HG02798 (cell line): ENCODE data around the gene ADPRHL1.

Source experiments
- ATAC-seq: cut with Tn5 transposase; IDR thresholded peaks from one replicate; pipeline ENCODE4 v1.9.1; 2021; ENCODE audit warnings: mild to moderate bottlenecking; ENCODE audit not compliant: unreplicated experiment, poor library complexity

The ADPRHL1 gene

GRCh38 chr13:113420232-113420631, 33.1 kb downstream of the ADPRHL1 start:
- no peak for ATAC-seq

GRCh38 chr13:113419531-113420193, 33.6 kb downstream of the ADPRHL1 start:
- ATAC-seq: no peak

- no peak for ATAC-seq
Observed at GRCh38 chr13:113418722-113419049, 34.6 kb downstream of the ADPRHL1 start.

GRCh38 chr13:113417836-113418721, 35.2 kb downstream of the ADPRHL1 start:
- ATAC-seq: no peak

- no peak for ATAC-seq
Observed at GRCh38 chr13:113417008-113417751, 36.1 kb downstream of the ADPRHL1 start.

GRCh38 chr13:113415825-113416224, 37.5 kb downstream of the ADPRHL1 start:
- no peak for ATAC-seq

- ATAC-seq: no peak
Observed at GRCh38 chr13:113415032-113415431, 38.3 kb downstream of the ADPRHL1 start.

- ATAC-seq: no peak
Observed at GRCh38 chr13:113414335-113414734, 39.0 kb downstream of the ADPRHL1 start.

- no peak for ATAC-seq
Observed at GRCh38 chr13:113413898-113414282, 39.4 kb downstream of the ADPRHL1 start.

GRCh38 chr13:113413178-113413897, 40.0 kb downstream of the ADPRHL1 start:
- no peak for ATAC-seq

- ATAC-seq: no peak
Observed at GRCh38 chr13:113412440-113412839, 40.8 kb downstream of the ADPRHL1 start.

- ATAC-seq: no peak
Observed at GRCh38 chr13:113411216-113412023, 41.9 kb downstream of the ADPRHL1 start.

GRCh38 chr13:113410472-113411201, 42.7 kb downstream of the ADPRHL1 start:
- ATAC-seq: no peak

- ATAC-seq: no peak
Observed at GRCh38 chr13:113408562-113408961, 44.7 kb downstream of the ADPRHL1 start.

GRCh38 chr13:113407531-113408393, 45.5 kb downstream of the ADPRHL1 start:
- ATAC-seq: no peak

- ATAC-seq: no peak
Observed at GRCh38 chr13:113407103-113407530, 46.2 kb downstream of the ADPRHL1 start.

GRCh38 chr13:113406321-113407102, 46.8 kb downstream of the ADPRHL1 start:
- no peak for ATAC-seq
